ENCODE measurements around the gene TCF15.

GRCh38 chr20:592506-592905, 17.6 kb downstream of the TCF15 start:
- TF ChIP-seq BHLHE40 (IDR thresholded peaks at IDR 0.05; ENCODE audit: low read depth, low read length) (no peak), RFX5 (IDR thresholded peaks at IDR 0.05) (no peak), CHD4 (IDR thresholded peaks at IDR 0.05; ENCODE audit: borderline replicate concordance) (no peak), NR3C1 (IDR thresholded peaks at IDR 0.05) (no peak), EP300 (IDR thresholded peaks at IDR 0.05) (no peak), JUN (IDR thresholded peaks at IDR 0.05) (no peak), RAD21 (conservative IDR thresholded peaks at IDR 0.05 in 1 of 2, IDR thresholded peaks at IDR 0.05 in 1 of 2) (no peak)
- TF ChIP-seq, protein P1, sequence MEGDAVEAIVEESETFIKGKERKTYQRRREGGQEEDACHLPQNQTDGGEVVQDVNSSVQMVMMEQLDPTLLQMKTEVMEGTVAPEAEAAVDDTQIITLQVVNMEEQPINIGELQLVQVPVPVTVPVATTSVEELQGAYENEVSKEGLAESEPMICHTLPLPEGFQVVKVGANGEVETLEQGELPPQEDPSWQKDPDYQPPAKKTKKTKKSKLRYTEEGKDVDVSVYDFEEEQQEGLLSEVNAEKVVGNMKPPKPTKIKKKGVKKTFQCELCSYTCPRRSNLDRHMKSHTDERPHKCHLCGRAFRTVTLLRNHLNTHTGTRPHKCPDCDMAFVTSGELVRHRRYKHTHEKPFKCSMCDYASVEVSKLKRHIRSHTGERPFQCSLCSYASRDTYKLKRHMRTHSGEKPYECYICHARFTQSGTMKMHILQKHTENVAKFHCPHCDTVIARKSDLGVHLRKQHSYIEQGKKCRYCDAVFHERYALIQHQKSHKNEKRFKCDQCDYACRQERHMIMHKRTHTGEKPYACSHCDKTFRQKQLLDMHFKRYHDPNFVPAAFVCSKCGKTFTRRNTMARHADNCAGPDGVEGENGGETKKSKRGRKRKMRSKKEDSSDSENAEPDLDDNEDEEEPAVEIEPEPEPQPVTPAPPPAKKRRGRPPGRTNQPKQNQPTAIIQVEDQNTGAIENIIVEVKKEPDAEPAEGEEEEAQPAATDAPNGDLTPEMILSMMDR (IDR thresholded peaks at IDR 0.05) = no peak
